GM12878 (cell line): Measurements from ENCODE around the gene NT5M. TPM values are rescaled to one million over a fixed set of nuclear protein-coding genes. Genes with fewer than 3 reads are reported as not detected.

Experiments
- ATAC-seq: fragments of 200-7000 bp; cut with Tn5 transposase; 3 replicates; pipeline ENCODE4 v1.9.1; 2020; ENCODE audit warnings: mild to moderate bottlenecking, moderate library complexity
- BruUV-seq: library from RNA; stranded (reverse); fragments of 400-500 nt; replicated peaks from 2 replicates; lab custom pipeline; 2021; lab: Mats Ljungman, UMichigan
- CTCF ChIA-PET: fragments of 300-600 bp; sonication (Branson Sonifier 250); formaldehyde crosslinking; extraction: SDS; loops from one replicate; lab custom pipeline; 2021; ENCODE audit warnings: inconsistent platforms; lab: Yijun Ruan, JAX
- POLR2A ChIA-PET: fragments of 350-600 bp; formaldehyde crosslinking; extraction: SDS; loops from one replicate; lab custom pipeline; 2021; ENCODE audit warnings: inconsistent platforms; lab: Charles Lee
- RAD21 ChIA-PET: fragments of 300-600 bp; sonication (Branson Sonifier 250); formaldehyde crosslinking; loops from one replicate; lab custom pipeline; 2023; ENCODE audit warnings: antibody characterized with exemption; ENCODE audit not compliant: unreplicated experiment; lab: Charles Lee
- SMC1A ChIA-PET: fragments of 300-600 bp; sonication (Branson Sonifier 250); formaldehyde crosslinking; loops from one replicate; lab custom pipeline; 2023; ENCODE audit not compliant: unreplicated experiment, uncharacterized antibody; lab: Charles Lee
- DNase-seq: peaks from one replicate; pipeline ENCODE4 v3.0.0-alpha.2; 2011; ENCODE audit warnings: low read depth, low spot score
- FAIRE-seq: peaks from 3 replicates; lab custom pipeline; 2011; peaks lifted over from hg19 to GRCh38; lab: Jason Lieb, UNC
- H2AFZ ChIP-seq: 2 replicates; pipeline ENCODE4 v1.6.0; 2011; ENCODE audit warnings: low read depth, low read length, control low read depth; ENCODE audit not compliant: control insufficient read depth
- H3K27ac ChIP-seq: 2 replicates; pipeline ENCODE4 v1.5.1; 2011; ENCODE audit warnings: control low read depth; ENCODE audit not compliant: control insufficient read depth, insufficient read depth
- H3K27me3 ChIP-seq, 2 experiments: replicated peaks in 1 of 2; 2 replicates each; pipeline versions ENCODE4 v1.6.0 to v1.6.1; 2011; ENCODE audit warnings: low read length in 1 of 2; ENCODE audit not compliant: control insufficient read depth in 2 of 2, insufficient read depth in 2 of 2
- H3K36me3 ChIP-seq, 2 experiments: 2 replicates each; pipeline ENCODE4 v1.5.1; 2011; ENCODE audit warnings: low read length in 1 of 2; ENCODE audit not compliant: control insufficient read depth in 2 of 2, insufficient read depth in 2 of 2
- H3K4me1 ChIP-seq: 2 replicates; pipeline ENCODE4 v1.6.1; 2011; ENCODE audit warnings: mild to moderate bottlenecking, low read length, moderate library complexity, mixed read lengths; ENCODE audit not compliant: control insufficient read depth, insufficient read depth
- H3K4me2 ChIP-seq: 2 replicates; pipeline ENCODE4 v1.6.0; 2011; ENCODE audit warnings: control low read depth; ENCODE audit not compliant: control insufficient read depth, insufficient read depth
- H3K4me3 ChIP-seq: fragments of 200-600 bp; sonication (generic); 2 replicates; pipeline ENCODE4 v1.5.1; 2016
- H3K79me2 ChIP-seq: 2 replicates; pipeline ENCODE4 v1.6.0; 2011; ENCODE audit warnings: low read length; ENCODE audit not compliant: control insufficient read depth, insufficient read depth
- H3K9ac ChIP-seq: 2 replicates; pipeline ENCODE4 v1.8.0; 2011; ENCODE audit warnings: low read length, control low read depth, mixed read lengths; ENCODE audit not compliant: control insufficient read depth, insufficient read depth
- H3K9me3 ChIP-seq: replicated peaks from 3 replicates; pipeline ENCODE4 v1.5.1; 2011; ENCODE audit warnings: mild to moderate bottlenecking, low read length; ENCODE audit not compliant: control insufficient read depth, insufficient read depth
- H4K20me1 ChIP-seq: 2 replicates; pipeline ENCODE4 v1.6.0; 2011; ENCODE audit not compliant: control insufficient read depth, insufficient read depth
- CREM ChIP-seq: IDR thresholded peaks from 2 replicates; pipeline ENCODE4 v1.6.1; 2014; ENCODE audit warnings: antibody characterized with exemption, low read depth
- CTCF ChIP-seq, 3 experiments: IDR thresholded peaks in 2 of 3; conservative IDR thresholded peaks in 1 of 3; 2 replicates each; pipeline ENCODE4 v1.5.1; 2011; ENCODE audit warnings: low read depth in 3 of 3, low read length in 3 of 3, mild to moderate bottlenecking in 3 of 3, control low read depth in 2 of 3, moderate library complexity in 2 of 3, inconsistent platforms in 1 of 3, mixed read lengths in 1 of 3; ENCODE audit not compliant: control insufficient read depth in 2 of 3, insufficient read depth in 1 of 3; ENCODE audit errors: extremely low read depth in 1 of 3
- ETV6 ChIP-seq, 2 experiments: fragments of 450-650 bp in 1 of 2; IDR thresholded peaks in 1 of 2; conservative IDR thresholded peaks in 1 of 2; 2 replicates each; pipeline ENCODE4 v1.6.1; 2014; ENCODE audit warnings: antibody characterized with exemption in 1 of 2, borderline replicate concordance in 1 of 2, low read depth in 1 of 2, mild to moderate bottlenecking in 1 of 2, moderate library complexity in 1 of 2
- IKZF2 ChIP-seq, 2 experiments: fragments of 450-650 bp; IDR thresholded peaks; 2 replicates each; pipeline ENCODE4 v1.6.1; 2017; ENCODE audit warnings: mild to moderate bottlenecking in 2 of 2, moderate library complexity in 2 of 2
- MEF2B ChIP-seq: fragments of 450-650 bp; IDR thresholded peaks from 2 replicates; pipeline ENCODE4 v1.6.1; 2018; ENCODE audit warnings: mild to moderate bottlenecking, moderate library complexity; ENCODE audit not compliant: partially characterized antibody, poor library complexity, severe bottlenecking
- MYC ChIP-seq: IDR thresholded peaks from 2 replicates; pipeline ENCODE4 v1.6.1; 2011; ENCODE audit warnings: mild to moderate bottlenecking, low read length, moderate library complexity, inconsistent platforms; ENCODE audit not compliant: insufficient read depth, insufficient replicate concordance, insufficient read length, severe bottlenecking
- RAD21 ChIP-seq: IDR thresholded peaks from 2 replicates; pipeline ENCODE4 v1.6.1; 2011; ENCODE audit warnings: mild to moderate bottlenecking, low read depth, low read length, moderate library complexity; ENCODE audit not compliant: insufficient read depth
- TCF3 ChIP-seq: IDR thresholded peaks from 2 replicates; pipeline ENCODE4 v1.6.1; 2012; ENCODE audit warnings: low read depth, mild to moderate bottlenecking, low read length, borderline replicate concordance; ENCODE audit not compliant: insufficient read depth
- WGBS: methylation state at CpG from one replicate; pipeline ENCODE4 v1.1.6; 2016; ENCODE audit warnings: low lambda C conversion rate; ENCODE audit not compliant: insufficient replicate concordance, insufficient coverage; ENCODE audit errors: missing lambda C conversion rate; 5-methylcytosine and 5-hydroxymethylcytosine counted together
- in situ Hi-C: fragments of 300-500 bp; cut with MboI; formaldehyde crosslinking; loops from 9 replicates; pipeline ENCODE4 v1.14.3; 2018; ENCODE audit warnings: mixed read lengths
- intact Hi-C: fragments of 100-400 bp; cut with micrococcal nuclease; formaldehyde crosslinking; loops from one replicate; pipeline ENCODE4 v1.14.2; 2022; ENCODE audit not compliant: unreplicated experiment
- polyA plus RNA-seq, 11 experiments: library from polyadenylated mRNA; depleted of rRNA in 4 of 11; unstranded in 6 of 11; stranded (reverse) in 5 of 11; fragments of >200 nt; fragmentation: Nextera tagmentation in 4 of 11; fragmentation: Illumina TruSeq in 1 of 11; extraction: Ambion mirVana in 4 of 11; extraction: Trizol in 1 of 11; gene quantifications; 1 replicate in 1 of 11; 2 replicates in 10 of 11; pipeline versions ENCODE4 v1.2.1 to v1.2.3, GENCODE V29; 2011 to 2016; ENCODE audit warnings: inconsistent platforms in 2 of 11, missing spikeins in 2 of 11, low read depth in 1 of 11
- total RNA-seq, 4 experiments: library from RNA; depleted of rRNA in 3 of 4; stranded (reverse); fragments of >200 nt in 3 of 4; fragmentation: Illumina TruSeq in 1 of 4; extraction: Trizol in 1 of 4; gene quantifications; 2 replicates each; pipeline versions ENCODE4 v1.2.1 to v1.2.3, GENCODE V29; 2013 to 2021

NT5M gene
- total and polyA plus RNA-seq, 10 of the 15 experiments (the other 5 are each of a cell fraction or from before 2014, with no cell fraction given) = 0.18 to 14.1 (median 2.9) TPM

DNA sequence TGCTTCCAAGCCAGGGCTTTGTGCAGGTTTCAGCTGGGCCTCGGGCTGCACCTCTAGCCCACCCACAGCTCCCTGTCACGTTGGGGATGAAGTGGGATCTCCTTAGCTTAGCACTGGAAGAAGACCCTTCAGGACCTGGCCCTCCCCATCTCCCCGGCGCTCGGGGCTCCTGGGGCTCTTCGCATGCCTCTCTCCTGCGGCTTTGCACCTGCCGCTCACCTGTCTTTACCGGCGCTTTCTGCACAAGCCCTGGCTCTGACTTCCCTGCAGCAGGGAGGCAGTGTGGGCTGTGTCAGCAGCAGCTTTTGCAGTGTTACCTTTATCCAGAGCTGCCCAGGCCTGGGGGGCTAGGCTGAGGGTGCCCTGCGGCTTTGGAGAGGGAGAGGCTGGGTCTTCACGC is 52.3 kb downstream of the NT5M start:
- Histone ChIP-seq H3K9me3 (no peaks in the 10 kb centered on the region), H3K36me3 (no peaks in the 10 kb centered on the region), H3K4me2 (no peak overlapping the region), H3K4me1 (no peaks in the 10 kb centered on the region), H2AFZ (no peak overlapping the region), H3K4me3 (no peak overlapping the region), H3K9ac (no peak overlapping the region), H3K27ac (no peak overlapping the region), H3K27me3 (no peaks in the 10 kb centered on the region), H4K20me1 (no peaks in the 10 kb centered on the region), H3K79me2 (no peaks in the 10 kb centered on the region)
- intact Hi-C loops = loop anchor here (1.0 kb wide), 1 partner anchor 213 kb away; no protein-coding TSS in a partner anchor
- SMC1A ChIA-PET = interaction anchor here (0.6 to 4.2 kb wide), 3 partner anchors 258 to 1181 kb away, joined by 3 to 27 read pairs (median 3); no protein-coding TSS in a partner anchor
- TF ChIP-seq ETV6 (conservative IDR thresholded peaks at IDR 0.05 in 1 of 2, IDR thresholded peaks at IDR 0.05 in 1 of 2; ENCODE audit: borderline replicate concordance in 1 of 2, low read depth in 1 of 2) = no peak
- TF ChIP-seq MYC = no peak
- CTCF ChIA-PET = interaction anchor here (0.8 to 3.3 kb wide), 12 partner anchors 8 to 287 kb away, joined by 3 to 44 read pairs (median 4); no protein-coding TSS in a partner anchor
- WGBS = 62% methylated on average over 12 of the region's 12 CpGs
- ATAC-seq (no peak), DNase-seq (no peak), FAIRE-seq (no peak)
- no TSS peak for BruUV-seq
- in situ Hi-C loops = loop anchor here (5.0 to 10.0 kb wide), 4 partner anchors 87 to 509 kb away; partner anchors contain the start of gene RASD1
- RAD21 ChIA-PET = interaction anchor here (0.7 to 3.2 kb wide), 4 partner anchors 117 to 286 kb away, joined by 3 to 27 read pairs (median 4); no protein-coding TSS in a partner anchor
- POLR2A ChIA-PET = no interaction called here

- H3K4me2 ChIP-seq = no peak overlapping the region
- H3K9me3 ChIP-seq = no peaks in the 10 kb centered on the region
- no peaks in the 10 kb centered on the region for H3K36me3 ChIP-seq
- ATAC-seq (peak; percentile 92), FAIRE-seq (peak; percentile 81), DNase-seq (peak; percentile 2)
- RAD21 ChIA-PET = interaction anchor here (0.6 to 3.2 kb wide), 2 partner anchors 286 to 1249 kb away, joined by 3 to 27 read pairs; no protein-coding TSS in a partner anchor
- BruUV-seq = no TSS peak
- intact Hi-C loops (loop anchor here (1.0 to 2.0 kb wide), 3 partner anchors 84 to 286 kb away; partner anchors contain the start of gene RASD1), in situ Hi-C loops (loop anchor here (5.0 to 10.0 kb wide), 4 partner anchors 86 to 508 kb away; partner anchors contain the start of gene RASD1)
- 31% methylated on average over 10 of the region's 10 CpGs for WGBS
- H4K20me1 ChIP-seq = no peaks in the 10 kb centered on the region
- no peaks in the 10 kb centered on the region for H3K27me3 ChIP-seq
- SMC1A ChIA-PET = interaction anchor here (4.2 kb wide), 1 partner anchor 285 kb away, joined by 27 read pairs; no protein-coding TSS in a partner anchor
- no peak overlapping the region for H3K4me3 ChIP-seq
- CTCF ChIA-PET = interaction anchor here (0.7 to 3.3 kb wide), 4 partner anchors 100 to 288 kb away, joined by 3 to 44 read pairs (median 4); no protein-coding TSS in a partner anchor
- H3K9ac ChIP-seq = no peak overlapping the region
- H3K4me1 ChIP-seq = no peaks in the 10 kb centered on the region
- no peak overlapping the region for H2AFZ ChIP-seq
- no peak overlapping the region for H3K27ac ChIP-seq
- POLR2A ChIA-PET = no interaction called here
- H3K79me2 ChIP-seq = no peaks in the 10 kb centered on the region
- TF ChIP-seq MEF2B (no peak), CTCF (IDR thresholded peaks at IDR 0.05 in 2 of 3, conservative IDR thresholded peaks at IDR 0.05 in 1 of 3; ENCODE audit: control insufficient read depth in 2 of 3, extremely low read depth in 1 of 3, insufficient read depth in 1 of 3, low read depth in 3 of 3, low read length in 3 of 3) (peak; percentile 99 to 100 (median 100)), RAD21 (peak; percentile 98), IKZF2 (IDR thresholded peaks at IDR 0.05) (no peak), TCF3 (no peak), CREM (no peak)
These were observed 53.2 kb downstream of the NT5M start for GRCh38 chr17:17356149-17356930.
